HEK293 (cell line): ENCODE data around the gene CACNA1C.

Experiments used
- CTCF ChIA-PET: fragments of 350-600 bp; formaldehyde crosslinking; extraction: SDS; loops from one replicate; lab custom pipeline; 2021; ENCODE audit warnings: antibody characterized with exemption; lab: Yijun Ruan, JAX
- POLR2A ChIA-PET: fragments of 300-600 bp; formaldehyde crosslinking; extraction: SDS; loops from one replicate; lab custom pipeline; 2020; ENCODE audit warnings: antibody characterized with exemption, inconsistent platforms; lab: Yijun Ruan, JAX
- H3K27ac ChIP-seq: fragments of 200-500 bp; sonication (Bioruptor generic); 2 replicates; pipeline ENCODE4 v1.5.1; 2014; ENCODE audit warnings: low read depth, low read length, control low read depth, inconsistent platforms; ENCODE audit errors: extremely low read depth
- H3K36me3 ChIP-seq, 2 experiments: fragments of 200-500 bp in 1 of 2; sonication (Bioruptor generic) in 1 of 2; 1 replicate in 1 of 2; 2 replicates in 1 of 2; pipeline ENCODE4 v1.5.1; 2014 to 2017; ENCODE audit warnings: inconsistent platforms in 2 of 2, low read length in 2 of 2; ENCODE audit not compliant: control insufficient read depth in 2 of 2, insufficient read depth in 1 of 2
- H3K4me1 ChIP-seq: fragments of 200-500 bp; sonication (Bioruptor generic); 2 replicates; pipeline ENCODE4 v1.5.1; 2014; ENCODE audit warnings: mild to moderate bottlenecking, low read length, inconsistent platforms; ENCODE audit not compliant: control insufficient read depth, insufficient read depth
- H3K4me3 ChIP-seq: 2 replicates; pipeline ENCODE4 v1.5.1; 2011; ENCODE audit warnings: low read depth, mild to moderate bottlenecking, control low read depth, low read length, moderate library complexity
- H3K9me3 ChIP-seq: fragments of 200-500 bp; sonication (Bioruptor generic); 2 replicates; pipeline ENCODE4 v1.5.1; 2014; ENCODE audit warnings: low read depth, low read length, inconsistent platforms; ENCODE audit not compliant: control insufficient read depth, insufficient read depth
- BCL11A ChIP-seq: fragments of 450-650 bp; formaldehyde crosslinking; IDR thresholded peaks from 2 replicates; pipeline ENCODE4 v1.5.1; 2016; ENCODE audit warnings: low read depth, missing biosample characterization, missing genetic modification characterization
- SALL2 ChIP-seq: fragments of 450-650 bp; formaldehyde crosslinking; IDR thresholded peaks from 2 replicates; pipeline ENCODE4 v1.5.0; 2017; ENCODE audit warnings: missing biosample characterization, mild to moderate bottlenecking, missing genetic modification characterization, borderline replicate concordance
- SCRT2 ChIP-seq: fragments of 450-650 bp; formaldehyde crosslinking; IDR thresholded peaks from 2 replicates; pipeline ENCODE4 v1.5.1; 2016; ENCODE audit warnings: missing biosample characterization, missing genetic modification characterization
- SP2 ChIP-seq: fragments of 450-650 bp; formaldehyde crosslinking; IDR thresholded peaks from 2 replicates; pipeline ENCODE4 v1.5.1; 2016; ENCODE audit warnings: missing biosample characterization, missing genetic modification characterization
- ZFHX2 ChIP-seq: fragments of 450-650 bp; formaldehyde crosslinking; conservative IDR thresholded peaks from 2 replicates; pipeline ENCODE4 v1.5.1; 2016; ENCODE audit warnings: missing biosample characterization, missing genetic modification characterization
- ZNF423 ChIP-seq: fragments of 450-650 bp; formaldehyde crosslinking; IDR thresholded peaks from 2 replicates; pipeline ENCODE4 v1.5.1; 2016; ENCODE audit warnings: missing biosample characterization, missing genetic modification characterization
- ZNF426 ChIP-seq: fragments of 450-650 bp; formaldehyde crosslinking; IDR thresholded peaks from 2 replicates; pipeline ENCODE4 v1.5.1; 2017; ENCODE audit warnings: missing biosample characterization, missing genetic modification characterization, mild to moderate bottlenecking, inconsistent platforms, moderate library complexity
- ZSCAN23 ChIP-seq: fragments of 450-650 bp; formaldehyde crosslinking; IDR thresholded peaks from 2 replicates; pipeline ENCODE4 v1.5.1; 2016; ENCODE audit warnings: missing biosample characterization, missing genetic modification characterization
- TF ChIP-seq, protein P1 (sequence below): fragments of 450-650 bp; formaldehyde crosslinking; IDR thresholded peaks from 2 replicates; pipeline ENCODE4 v1.5.1; 2016; ENCODE audit warnings: missing biosample characterization, missing genetic modification characterization
- TF ChIP-seq, protein P2 (sequence below): fragments of 450-650 bp; formaldehyde crosslinking; IDR thresholded peaks from 2 replicates; pipeline ENCODE4 v1.5.1; 2016; ENCODE audit warnings: missing biosample characterization, missing genetic modification characterization
- TF ChIP-seq, protein P3 (sequence below): fragments of 450-650 bp; formaldehyde crosslinking; IDR thresholded peaks from 2 replicates; pipeline ENCODE4 v1.5.1; 2017; ENCODE audit warnings: missing biosample characterization, missing genetic modification characterization
- TF ChIP-seq, protein P4 (sequence below): fragments of 450-650 bp; formaldehyde crosslinking; IDR thresholded peaks from 2 replicates; pipeline ENCODE4 v1.5.1; 2016; ENCODE audit warnings: missing biosample characterization, missing genetic modification characterization, low read depth
- TF ChIP-seq, protein P5 (sequence below): fragments of 450-650 bp; formaldehyde crosslinking; conservative IDR thresholded peaks from 2 replicates; pipeline ENCODE4 v1.5.1; 2016; ENCODE audit warnings: low read depth, missing biosample characterization, missing genetic modification characterization

Gene CACNA1C

DNA sequence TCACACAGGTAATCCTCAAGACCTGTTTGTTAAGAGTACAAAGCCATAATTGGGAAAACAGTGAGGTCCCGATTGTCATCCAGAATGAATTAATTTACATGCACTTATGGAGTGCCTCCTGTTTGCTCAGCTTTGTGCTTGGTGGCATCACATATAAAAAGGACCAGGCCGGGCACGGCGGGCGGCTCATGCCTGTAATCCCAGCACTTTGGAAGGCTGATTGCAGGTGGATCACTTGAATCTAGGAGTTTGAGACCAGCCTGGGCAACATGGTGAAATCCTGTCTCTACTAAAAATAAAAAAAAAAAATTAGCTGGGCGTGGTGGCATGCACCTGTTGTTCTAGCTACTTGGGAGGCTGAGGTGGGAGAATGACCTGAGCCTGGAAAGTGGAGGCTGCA lies 247.4 kb downstream of the CACNA1C start:
- CTCF ChIA-PET, result interaction anchor here (0.6 to 2.0 kb wide), 5 partner anchors 9 to 243 kb away, joined by 3 to 7 read pairs (median 3); no protein-coding TSS in a partner anchor
- H3K4me1 ChIP-seq, result 0 out of 2 replicates have a peak, but pooled peaks cover 2% of the 10 kb centered on the region
- POLR2A ChIA-PET, result no interaction called here
- H3K9me3 ChIP-seq, result no peaks in the 10 kb centered on the region
- TF ChIP-seq ZNF423 (tag by site-specific recombination) (no peak), SCRT2 (tag by site-specific recombination) (0 out of 2 replicates have a peak, but pooled peaks have one; percentile 27)
- TF ChIP-seq, protein P1, sequence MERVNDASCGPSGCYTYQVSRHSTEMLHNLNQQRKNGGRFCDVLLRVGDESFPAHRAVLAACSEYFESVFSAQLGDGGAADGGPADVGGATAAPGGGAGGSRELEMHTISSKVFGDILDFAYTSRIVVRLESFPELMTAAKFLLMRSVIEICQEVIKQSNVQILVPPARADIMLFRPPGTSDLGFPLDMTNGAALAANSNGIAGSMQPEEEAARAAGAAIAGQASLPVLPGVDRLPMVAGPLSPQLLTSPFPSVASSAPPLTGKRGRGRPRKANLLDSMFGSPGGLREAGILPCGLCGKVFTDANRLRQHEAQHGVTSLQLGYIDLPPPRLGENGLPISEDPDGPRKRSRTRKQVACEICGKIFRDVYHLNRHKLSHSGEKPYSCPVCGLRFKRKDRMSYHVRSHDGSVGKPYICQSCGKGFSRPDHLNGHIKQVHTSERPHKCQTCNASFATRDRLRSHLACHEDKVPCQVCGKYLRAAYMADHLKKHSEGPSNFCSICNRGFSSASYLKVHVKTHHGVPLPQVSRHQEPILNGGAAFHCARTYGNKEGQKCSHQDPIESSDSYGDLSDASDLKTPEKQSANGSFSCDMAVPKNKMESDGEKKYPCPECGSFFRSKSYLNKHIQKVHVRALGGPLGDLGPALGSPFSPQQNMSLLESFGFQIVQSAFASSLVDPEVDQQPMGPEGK (tag by site-specific recombination), result no peak
- TF ChIP-seq, all 188 proteins: peak for 1
- no peak overlapping the region for H3K4me3 ChIP-seq
- no peaks in the 10 kb centered on the region for H3K36me3 ChIP-seq
- H3K27ac ChIP-seq, result no peak overlapping the region

DNA sequence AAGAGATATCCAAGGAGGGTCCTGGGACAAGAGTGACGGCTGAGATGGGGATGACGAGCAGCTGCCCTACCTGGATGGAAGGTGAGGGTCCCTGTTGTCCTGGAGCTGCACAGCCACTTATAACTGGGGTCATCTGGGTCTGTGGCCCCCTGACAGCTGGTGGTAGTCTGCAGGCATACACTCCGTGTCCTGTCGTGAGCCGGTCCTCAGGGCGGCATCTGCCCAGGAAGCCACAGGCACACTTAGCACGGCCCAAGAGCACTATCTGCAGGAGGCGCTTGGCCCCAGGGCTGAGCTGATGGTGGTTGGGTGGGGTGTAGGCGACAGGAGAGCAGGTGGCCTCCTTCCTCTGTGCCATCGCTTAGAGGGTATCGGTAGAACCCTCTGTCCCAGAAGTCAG lies 248.1 kb downstream of the CACNA1C start:
- Histone ChIP-seq H3K27ac (no peak overlapping the region), H3K36me3 (no peaks in the 10 kb centered on the region), H3K4me3 (no peak overlapping the region), H3K4me1 (0 out of 2 replicates have a peak, but pooled peaks cover 2% of the 10 kb centered on the region), H3K9me3 (no peaks in the 10 kb centered on the region)
- ChIA-PET CTCF (interaction anchor here (0.6 to 2.0 kb wide), 5 partner anchors 10 to 282 kb away, joined by 3 to 7 read pairs (median 3); no protein-coding TSS in a partner anchor), POLR2A (no interaction called here)
- TF ChIP-seq ZNF426, result no peak
- TF ChIP-seq, protein P2, sequence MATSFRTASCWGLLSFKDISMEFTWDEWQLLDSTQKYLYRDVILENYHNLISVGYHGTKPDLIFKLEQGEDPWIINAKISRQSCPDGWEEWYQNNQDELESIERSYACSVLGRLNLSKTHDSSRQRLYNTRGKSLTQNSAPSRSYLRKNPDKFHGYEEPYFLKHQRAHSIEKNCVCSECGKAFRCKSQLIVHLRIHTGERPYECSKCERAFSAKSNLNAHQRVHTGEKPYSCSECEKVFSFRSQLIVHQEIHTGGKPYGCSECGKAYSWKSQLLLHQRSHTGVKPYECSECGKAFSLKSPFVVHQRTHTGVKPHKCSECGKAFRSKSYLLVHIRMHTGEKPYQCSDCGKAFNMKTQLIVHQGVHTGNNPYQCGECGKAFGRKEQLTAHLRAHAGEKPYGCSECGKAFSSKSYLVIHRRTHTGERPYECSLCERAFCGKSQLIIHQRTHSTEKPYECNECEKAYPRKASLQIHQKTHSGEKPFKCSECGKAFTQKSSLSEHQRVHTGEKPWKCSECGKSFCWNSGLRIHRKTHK (tag by site-specific recombination), result no peak
- TF ChIP-seq ZSCAN23 (tag by site-specific recombination), result no peak
- no peak for TF ChIP-seq BCL11A (tag by site-specific recombination)
- TF ChIP-seq, protein P3, sequence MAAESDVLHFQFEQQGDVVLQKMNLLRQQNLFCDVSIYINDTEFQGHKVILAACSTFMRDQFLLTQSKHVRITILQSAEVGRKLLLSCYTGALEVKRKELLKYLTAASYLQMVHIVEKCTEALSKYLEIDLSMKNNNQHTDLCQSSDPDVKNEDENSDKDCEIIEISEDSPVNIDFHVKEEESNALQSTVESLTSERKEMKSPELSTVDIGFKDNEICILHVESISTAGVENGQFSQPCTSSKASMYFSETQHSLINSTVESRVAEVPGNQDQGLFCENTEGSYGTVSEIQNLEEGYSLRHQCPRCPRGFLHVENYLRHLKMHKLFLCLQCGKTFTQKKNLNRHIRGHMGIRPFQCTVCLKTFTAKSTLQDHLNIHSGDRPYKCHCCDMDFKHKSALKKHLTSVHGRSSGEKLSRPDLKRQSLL (tag by site-specific recombination), result no peak
- no peak for TF ChIP-seq SALL2 (tag by site-specific recombination)
- no peak for TF ChIP-seq SP2 (tag by site-specific recombination)
- TF ChIP-seq, protein P4, sequence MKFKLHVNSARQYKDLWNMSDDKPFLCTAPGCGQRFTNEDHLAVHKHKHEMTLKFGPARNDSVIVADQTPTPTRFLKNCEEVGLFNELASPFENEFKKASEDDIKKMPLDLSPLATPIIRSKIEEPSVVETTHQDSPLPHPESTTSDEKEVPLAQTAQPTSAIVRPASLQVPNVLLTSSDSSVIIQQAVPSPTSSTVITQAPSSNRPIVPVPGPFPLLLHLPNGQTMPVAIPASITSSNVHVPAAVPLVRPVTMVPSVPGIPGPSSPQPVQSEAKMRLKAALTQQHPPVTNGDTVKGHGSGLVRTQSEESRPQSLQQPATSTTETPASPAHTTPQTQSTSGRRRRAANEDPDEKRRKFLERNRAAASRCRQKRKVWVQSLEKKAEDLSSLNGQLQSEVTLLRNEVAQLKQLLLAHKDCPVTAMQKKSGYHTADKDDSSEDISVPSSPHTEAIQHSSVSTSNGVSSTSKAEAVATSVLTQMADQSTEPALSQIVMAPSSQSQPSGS, result no peak

DNA sequence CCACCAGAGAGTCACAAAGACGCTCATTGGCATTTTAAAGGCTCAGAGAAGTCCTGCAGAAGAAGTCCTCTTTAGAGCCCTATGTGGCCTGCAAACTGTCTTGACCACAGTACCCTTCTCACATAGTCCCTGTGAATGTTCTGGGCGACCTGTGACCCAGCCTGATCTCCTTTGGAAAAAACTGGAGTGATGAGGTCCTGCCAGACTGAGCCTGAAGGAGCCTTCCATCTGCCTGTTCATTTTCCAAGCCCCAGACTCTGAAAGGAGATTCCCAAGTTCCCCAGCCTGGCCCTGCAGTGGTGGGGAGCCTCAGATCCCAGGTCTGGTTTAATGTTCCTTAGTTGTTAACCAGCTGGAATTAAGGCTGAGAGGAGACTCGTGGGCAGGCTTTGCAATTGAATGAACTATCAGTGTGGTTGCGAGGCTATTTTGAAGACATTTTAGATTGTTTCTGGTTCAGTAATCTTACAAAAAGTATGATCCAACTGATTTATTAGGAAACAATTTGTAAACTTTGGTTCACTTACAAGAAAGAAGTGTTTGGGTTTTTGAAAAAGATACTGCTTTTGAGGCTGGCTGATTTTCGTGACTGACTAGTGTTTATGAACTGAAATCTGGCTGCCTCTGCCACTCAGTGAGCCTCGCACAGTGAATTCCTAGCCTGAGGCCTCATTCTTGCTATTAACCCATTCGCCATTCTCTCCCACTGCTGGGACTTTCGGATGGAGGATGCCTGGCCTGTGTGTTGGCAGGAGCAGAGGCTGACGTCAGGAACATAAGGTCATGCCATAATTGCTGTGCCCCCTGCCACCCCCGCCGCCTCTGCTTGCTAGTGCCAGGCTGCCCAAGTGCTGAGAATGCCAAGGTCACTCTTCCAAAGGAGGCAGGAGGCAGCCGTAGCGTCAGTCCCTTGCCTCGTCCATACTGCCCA lies 249.0 kb downstream of the CACNA1C start:
- Histone ChIP-seq H3K4me1 (0 out of 2 replicates have a peak, but pooled peaks cover 2% of the 10 kb centered on the region), H3K4me3 (no peak overlapping the region), H3K27ac (no peak overlapping the region), H3K36me3 (no peaks in the 10 kb centered on the region), H3K9me3 (no peaks in the 10 kb centered on the region)
- ChIA-PET POLR2A (no interaction called here), CTCF (interaction anchor here (0.6 to 2.0 kb wide), 3 partner anchors 11 to 282 kb away, joined by 3 to 7 read pairs (median 3); no protein-coding TSS in a partner anchor)
- peak; percentile 41; the same call in 1 of the 2 replicates for TF ChIP-seq ZFHX2 (tag by site-specific recombination)
- TF ChIP-seq, protein P5, sequence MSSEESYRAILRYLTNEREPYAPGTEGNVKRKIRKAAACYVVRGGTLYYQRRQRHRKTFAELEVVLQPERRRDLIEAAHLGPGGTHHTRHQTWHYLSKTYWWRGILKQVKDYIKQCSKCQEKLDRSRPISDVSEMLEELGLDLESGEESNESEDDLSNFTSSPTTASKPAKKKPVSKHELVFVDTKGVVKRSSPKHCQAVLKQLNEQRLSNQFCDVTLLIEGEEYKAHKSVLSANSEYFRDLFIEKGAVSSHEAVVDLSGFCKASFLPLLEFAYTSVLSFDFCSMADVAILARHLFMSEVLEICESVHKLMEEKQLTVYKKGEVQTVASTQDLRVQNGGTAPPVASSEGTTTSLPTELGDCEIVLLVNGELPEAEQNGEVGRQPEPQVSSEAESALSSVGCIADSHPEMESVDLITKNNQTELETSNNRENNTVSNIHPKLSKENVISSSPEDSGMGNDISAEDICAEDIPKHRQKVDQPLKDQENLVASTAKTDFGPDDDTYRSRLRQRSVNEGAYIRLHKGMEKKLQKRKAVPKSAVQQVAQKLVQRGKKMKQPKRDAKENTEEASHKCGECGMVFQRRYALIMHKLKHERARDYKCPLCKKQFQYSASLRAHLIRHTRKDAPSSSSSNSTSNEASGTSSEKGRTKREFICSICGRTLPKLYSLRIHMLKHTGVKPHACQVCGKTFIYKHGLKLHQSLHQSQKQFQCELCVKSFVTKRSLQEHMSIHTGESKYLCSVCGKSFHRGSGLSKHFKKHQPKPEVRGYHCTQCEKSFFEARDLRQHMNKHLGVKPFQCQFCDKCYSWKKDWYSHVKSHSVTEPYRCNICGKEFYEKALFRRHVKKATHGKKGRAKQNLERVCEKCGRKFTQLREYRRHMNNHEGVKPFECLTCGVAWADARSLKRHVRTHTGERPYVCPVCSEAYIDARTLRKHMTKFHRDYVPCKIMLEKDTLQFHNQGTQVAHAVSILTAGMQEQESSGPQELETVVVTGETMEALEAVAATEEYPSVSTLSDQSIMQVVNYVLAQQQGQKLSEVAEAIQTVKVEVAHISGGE (tag by site-specific recombination), result no peak
- TF ChIP-seq SP2 (tag by site-specific recombination), result no peak
